Sigmoid colon (tissue), 7 donors: ENCODE measurements around the gene ACSL4. TPM values are rescaled to one million over a fixed set of nuclear protein-coding genes. Genes with fewer than 3 reads are reported as not detected.

Source experiments
- DNase-seq: peaks from one replicate; pipeline ENCODE4 v3.0.0-alpha.2; 2019
- H3K27ac ChIP-seq, 4 donors: fragments of 200-600 bp; sonication (generic); one replicate each; pipeline ENCODE4 v1.5.1; 2016 to 2019; ENCODE audit warnings: mild to moderate bottlenecking in 1 of 4
- H3K27me3 ChIP-seq, 3 donors: fragments of 200-600 bp; sonication (generic); one replicate each; pipeline ENCODE4 v1.5.1; 2019; ENCODE audit warnings: mild to moderate bottlenecking in 1 of 3
- H3K36me3 ChIP-seq, 4 donors: fragments of 200-600 bp; sonication (generic); one replicate each; pipeline ENCODE4 v1.5.1; 2016 to 2019
- H3K4me1 ChIP-seq, 4 donors: fragments of 200-600 bp; sonication (generic); one replicate each; pipeline ENCODE4 v1.5.1; 2017 to 2019
- H3K4me3 ChIP-seq, 4 donors: fragments of 200-600 bp; sonication (generic); one replicate each; pipeline ENCODE4 v1.5.1; 2017 to 2019; ENCODE audit warnings: mild to moderate bottlenecking in 2 of 4, moderate library complexity in 1 of 4
- H3K9me3 ChIP-seq, 4 donors: fragments of 200-600 bp in 3 of 4; sonication (generic) in 3 of 4; one replicate each; pipeline versions ENCODE4 v1.5.1 to v1.6.1; 2013 to 2019
- EP300 ChIP-seq, 4 donors: sonication (generic); formaldehyde crosslinking; IDR thresholded peaks; one replicate each; pipeline ENCODE4 v1.6.1; 2017; ENCODE audit warnings: antibody characterized with exemption in 4 of 4
- POLR2A ChIP-seq, 2 donors: fragments of 450-650 bp; IDR thresholded peaks; one replicate each; pipeline ENCODE4 v1.6.1; 2016; ENCODE audit warnings: antibody characterized with exemption in 2 of 2, mild to moderate bottlenecking in 2 of 2, moderate library complexity in 2 of 2
- POLR2AphosphoS5 ChIP-seq, 4 donors: sonication (generic); formaldehyde crosslinking; IDR thresholded peaks; one replicate each; pipeline ENCODE4 v1.6.1; 2017; ENCODE audit warnings: antibody characterized with exemption in 4 of 4
- WGBS, 2 donors: extraction: QIAGEN DNeasy Blood & Tissue Kit; methylation state at CpG; one replicate each; pipeline ENCODE4 v1.1.7; 2013; 5-methylcytosine and 5-hydroxymethylcytosine counted together
- intact Hi-C: fragments of 100-400 bp; cut with DNase I; formaldehyde crosslinking; loops from one replicate; pipeline ENCODE4 v1.15.1; 2023
- polyA plus RNA-seq, 3 donors: library from polyadenylated mRNA; stranded (reverse); fragments of 200-250 nt; gene quantifications; one replicate each; pipeline ENCODE4 v1.2.3, GENCODE V29; 2013
- total RNA-seq, 4 donors: library from RNA; depleted of rRNA; stranded (reverse); fragments of >200 nt; gene quantifications; one replicate each; pipeline ENCODE4 v1.1.0, GENCODE V29; 2016
- TF ChIP-seq, protein P1 (sequence below), 4 experiments: fragments of 450-650 bp in 3 of 4; fragments of 200-600 bp in 1 of 4; IDR thresholded peaks; one replicate each; pipeline ENCODE4 v1.5.1; 2016 to 2019; ENCODE audit warnings: antibody characterized with exemption in 4 of 4, mild to moderate bottlenecking in 3 of 4, moderate library complexity in 2 of 4
- donor health status: healthy with polysubstance abuse.
- donor health status: Bipolar disorder and iron deficiency.
- donor health status: healthy.

Gene ACSL4
- total and polyA plus RNA-seq, 7 donors, result 6.9 to 45.3 (median 31.3) TPM

DNA sequence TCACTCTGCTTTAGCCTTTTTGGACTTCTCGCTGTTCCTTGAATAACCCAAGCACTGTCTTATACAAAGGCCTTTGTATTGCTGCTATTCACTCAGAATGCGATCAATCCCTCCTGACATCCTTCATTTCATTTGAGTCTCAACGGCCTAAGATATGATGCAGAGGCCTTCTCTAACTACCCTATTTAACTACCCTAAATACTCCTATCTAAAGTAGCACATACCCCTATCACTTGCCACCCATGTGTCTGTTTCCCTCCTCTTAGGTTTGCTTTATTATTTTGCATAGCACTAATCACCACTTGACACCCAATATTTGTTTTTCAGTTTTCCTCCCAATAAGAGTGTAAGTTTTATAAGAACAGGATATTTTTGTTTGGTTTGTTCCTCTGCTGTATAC is 42.3 kb upstream of the ACSL4 start:
- Histone ChIP-seq H3K4me3 (no peak overlapping the region), H3K27ac (no peak overlapping the region), H3K27me3 (no peaks in the 10 kb centered on the region), H3K36me3 (no peaks in the 10 kb centered on the region), H3K4me1 (no peaks in the 10 kb centered on the region), H3K9me3 (no peaks in the 10 kb centered on the region)
- DNase-seq, result no peak
- intact Hi-C loops, result no loop called here
- TF ChIP-seq, protein P1, sequence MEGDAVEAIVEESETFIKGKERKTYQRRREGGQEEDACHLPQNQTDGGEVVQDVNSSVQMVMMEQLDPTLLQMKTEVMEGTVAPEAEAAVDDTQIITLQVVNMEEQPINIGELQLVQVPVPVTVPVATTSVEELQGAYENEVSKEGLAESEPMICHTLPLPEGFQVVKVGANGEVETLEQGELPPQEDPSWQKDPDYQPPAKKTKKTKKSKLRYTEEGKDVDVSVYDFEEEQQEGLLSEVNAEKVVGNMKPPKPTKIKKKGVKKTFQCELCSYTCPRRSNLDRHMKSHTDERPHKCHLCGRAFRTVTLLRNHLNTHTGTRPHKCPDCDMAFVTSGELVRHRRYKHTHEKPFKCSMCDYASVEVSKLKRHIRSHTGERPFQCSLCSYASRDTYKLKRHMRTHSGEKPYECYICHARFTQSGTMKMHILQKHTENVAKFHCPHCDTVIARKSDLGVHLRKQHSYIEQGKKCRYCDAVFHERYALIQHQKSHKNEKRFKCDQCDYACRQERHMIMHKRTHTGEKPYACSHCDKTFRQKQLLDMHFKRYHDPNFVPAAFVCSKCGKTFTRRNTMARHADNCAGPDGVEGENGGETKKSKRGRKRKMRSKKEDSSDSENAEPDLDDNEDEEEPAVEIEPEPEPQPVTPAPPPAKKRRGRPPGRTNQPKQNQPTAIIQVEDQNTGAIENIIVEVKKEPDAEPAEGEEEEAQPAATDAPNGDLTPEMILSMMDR (IDR thresholded peaks at IDR 0.05), result no peak
- no peak for TF ChIP-seq EP300 (IDR thresholded peaks at IDR 0.05)
- TF ChIP-seq POLR2AphosphoS5 (IDR thresholded peaks at IDR 0.05), result no peak
- TF ChIP-seq POLR2A (IDR thresholded peaks at IDR 0.05), result no peak
- WGBS, 2 donors, result 88 to 90% methylated on average over 3 of the region's 3 CpGs

DNA sequence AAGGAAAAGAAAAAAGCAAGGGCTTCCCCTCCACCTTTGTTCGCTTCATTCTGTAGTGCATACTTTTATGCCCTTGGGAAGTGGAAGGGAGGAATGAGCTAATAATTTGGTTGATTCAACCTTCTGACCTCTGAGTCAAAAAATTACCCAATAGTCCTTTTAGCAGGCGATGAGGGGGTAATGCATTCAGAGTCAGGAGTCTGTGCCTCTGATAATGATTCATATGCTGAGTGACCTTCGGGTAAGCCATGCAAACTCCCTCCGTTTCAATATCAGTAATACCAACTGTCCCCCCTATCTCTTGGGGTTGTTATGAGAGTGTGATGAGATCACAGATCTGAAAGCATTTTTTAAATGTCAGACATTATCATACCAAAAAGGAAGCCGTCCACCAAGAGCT is 41.6 kb upstream of the ACSL4 start:
- WGBS, 2 donors, result 76 to 77% methylated on average over 5 of the region's 5 CpGs
- H3K27me3 ChIP-seq, result no peaks in the 10 kb centered on the region
- intact Hi-C loops, result no loop called here
- H3K4me1 ChIP-seq, result no peaks in the 10 kb centered on the region
- TF ChIP-seq POLR2AphosphoS5 (IDR thresholded peaks at IDR 0.05) (peak in 1 of 4 donors; percentile 33), POLR2A (IDR thresholded peaks at IDR 0.05) (no peak)
- no peaks in the 10 kb centered on the region for H3K9me3 ChIP-seq
- H3K4me3 ChIP-seq, result no peak overlapping the region
- no peaks in the 10 kb centered on the region for H3K36me3 ChIP-seq
- H3K27ac ChIP-seq, result no peak overlapping the region
- no peak for DNase-seq

DNA sequence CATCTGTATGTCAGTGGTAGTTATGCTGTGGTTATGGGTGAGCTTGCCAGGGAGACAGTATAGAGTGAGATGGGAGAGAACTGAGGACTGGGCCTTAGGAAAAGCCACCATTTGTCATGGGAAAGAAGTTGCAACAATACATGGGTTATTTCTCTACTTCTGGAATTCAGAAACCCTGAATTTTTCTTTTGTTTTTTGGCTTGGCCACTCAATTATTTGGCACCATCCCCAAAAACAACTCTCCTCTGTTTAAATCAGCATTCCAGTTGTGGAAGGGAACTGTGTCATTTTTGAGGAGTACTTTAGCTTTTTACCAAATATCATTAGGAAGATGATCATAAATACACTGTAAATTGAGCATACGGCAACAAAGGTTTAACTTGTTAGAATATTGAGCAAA is 41.1 kb upstream of the ACSL4 start:
- H3K4me3 ChIP-seq, result no peak overlapping the region
- TF ChIP-seq POLR2AphosphoS5 (IDR thresholded peaks at IDR 0.05) (no peak), POLR2A (IDR thresholded peaks at IDR 0.05) (no peak), EP300 (IDR thresholded peaks at IDR 0.05) (no peak)
- TF ChIP-seq, protein P1 (IDR thresholded peaks at IDR 0.05), result no peak
- H3K4me1 ChIP-seq, result no peaks in the 10 kb centered on the region
- intact Hi-C loops, result no loop called here
- no peak for DNase-seq
- WGBS, 2 donors, result 83 to 86% methylated on average over 1 of the region's 1 CpG
- H3K36me3 ChIP-seq, result no peaks in the 10 kb centered on the region
- no peaks in the 10 kb centered on the region for H3K27me3 ChIP-seq
- no peak overlapping the region for H3K27ac ChIP-seq
- H3K9me3 ChIP-seq, result no peaks in the 10 kb centered on the region

DNA sequence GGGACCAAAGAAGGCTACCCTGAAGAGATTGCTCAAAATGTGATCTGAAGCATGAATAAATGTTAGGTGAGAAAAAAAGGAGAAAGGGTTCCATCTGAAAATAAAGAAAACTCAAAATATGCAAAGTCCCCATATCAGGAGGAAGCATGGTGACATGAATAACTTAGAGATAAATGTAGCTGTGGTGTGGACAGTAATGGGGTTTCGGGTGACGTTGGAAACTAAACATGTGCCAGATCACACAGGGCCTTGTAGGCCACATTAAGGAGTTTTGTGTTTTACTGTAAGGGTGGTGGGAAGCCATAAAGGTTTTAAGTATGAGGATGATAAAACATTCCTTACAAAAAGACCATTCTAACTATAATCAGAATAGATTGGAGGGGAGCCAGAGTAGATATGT is 40.3 kb upstream of the ACSL4 start:
- Histone ChIP-seq H3K9me3 (no peaks in the 10 kb centered on the region), H3K27me3 (no peaks in the 10 kb centered on the region), H3K27ac (no peak overlapping the region), H3K36me3 (no peaks in the 10 kb centered on the region), H3K4me3 (no peak overlapping the region), H3K4me1 (no peaks in the 10 kb centered on the region)
- TF ChIP-seq, protein P1 (IDR thresholded peaks at IDR 0.05), result no peak
- TF ChIP-seq POLR2AphosphoS5 (IDR thresholded peaks at IDR 0.05), result no peak
- no peak for TF ChIP-seq EP300 (IDR thresholded peaks at IDR 0.05)
- no peak for TF ChIP-seq POLR2A (IDR thresholded peaks at IDR 0.05)
- no peak for DNase-seq
- intact Hi-C loops, result no loop called here
- 81 to 92% methylated on average over 2 of the region's 2 CpGs for whole genome bisulfite sequencing, 2 donors

DNA sequence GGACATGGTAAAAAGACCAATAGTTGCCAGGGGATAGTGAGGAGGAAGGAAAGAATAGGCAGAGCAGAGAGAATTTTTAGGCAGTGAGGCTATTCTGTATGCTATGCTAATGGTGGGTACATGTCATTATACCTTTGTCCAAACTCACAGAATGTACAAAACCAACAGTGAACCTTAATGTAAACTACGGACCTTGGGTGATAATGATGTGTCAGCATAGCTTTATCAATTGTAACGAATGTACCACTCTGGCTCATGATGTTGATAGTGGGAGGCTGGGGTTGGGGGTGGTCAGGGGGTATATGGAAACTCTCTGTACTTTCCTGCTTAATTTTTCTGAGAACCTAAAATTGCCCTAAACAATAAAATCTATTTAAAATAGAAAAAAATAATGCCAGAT is 37.7 kb upstream of the ACSL4 start:
- WGBS, 2 donors, result 79 to 88% methylated on average over 2 of the region's 2 CpGs
- Histone ChIP-seq H3K27ac (no peak overlapping the region), H3K4me1 (no peaks in the 10 kb centered on the region), H3K36me3 (no peaks in the 10 kb centered on the region), H3K4me3 (no peak overlapping the region), H3K27me3 (no peaks in the 10 kb centered on the region), H3K9me3 (no peaks in the 10 kb centered on the region)
- intact Hi-C loops, result no loop called here
- no peak for DNase-seq
- TF ChIP-seq EP300 (IDR thresholded peaks at IDR 0.05), result no peak

DNA sequence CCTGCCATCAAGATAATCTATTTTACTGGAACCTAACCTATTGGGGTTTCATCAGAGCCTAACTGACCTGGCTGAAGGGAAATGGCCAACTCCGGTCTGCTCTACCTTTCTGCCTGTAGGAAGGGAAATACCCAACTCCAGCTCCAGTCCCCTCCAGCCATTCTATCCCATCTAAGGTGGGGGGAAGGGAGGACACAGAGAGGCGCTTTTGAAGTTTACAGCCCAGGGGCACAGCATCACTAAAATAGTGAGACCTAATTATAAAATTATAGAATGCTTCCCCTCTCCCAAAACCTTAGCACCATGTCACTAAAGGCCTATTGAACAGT is 27.8 kb upstream of the ACSL4 start:
- TF ChIP-seq POLR2AphosphoS5 (IDR thresholded peaks at IDR 0.05) (no peak), EP300 (IDR thresholded peaks at IDR 0.05) (no peak)
- Histone ChIP-seq H3K36me3 (no peaks in the 10 kb centered on the region), H3K27me3 (no peaks in the 10 kb centered on the region), H3K27ac (no peak overlapping the region), H3K9me3 (no peaks in the 10 kb centered on the region), H3K4me1 (no peaks in the 10 kb centered on the region), H3K4me3 (no peak overlapping the region)
- WGBS, 2 donors, result 84 to 92% methylated on average over 2 of the region's 2 CpGs
- intact Hi-C loops, result no loop called here
- DNase-seq, result no peak
